Neuronal stem cell (in vitro differentiated cells): ENCODE data around the gene HEATR3.

Experiments
- DNase-seq: peaks from one replicate; pipeline ENCODE4 v3.0.0-alpha.2; 2013; ENCODE audit warnings: low spot score
- H2AFZ ChIP-seq: one replicate; pipeline ENCODE4 v1.6.1; 2013; ENCODE audit warnings: mild to moderate bottlenecking, low read length, inconsistent platforms
- H2AK5ac ChIP-seq: 2 replicates; pipeline ENCODE4 v1.6.1; 2013; ENCODE audit warnings: low read depth, mild to moderate bottlenecking, inconsistent platforms, low read length, moderate library complexity, mixed read lengths
- H2BK120ac ChIP-seq: 2 replicates; pipeline ENCODE4 v1.6.1; 2013; ENCODE audit warnings: low read depth, mild to moderate bottlenecking, inconsistent platforms, low read length, moderate library complexity, mixed read lengths
- H2BK12ac ChIP-seq: one replicate; pipeline ENCODE4 v1.6.1; 2013; ENCODE audit warnings: low read length, inconsistent platforms
- H2BK15ac ChIP-seq: 2 replicates; pipeline ENCODE4 v1.6.1; 2013; ENCODE audit warnings: mild to moderate bottlenecking, low read length, inconsistent platforms, mixed read lengths
- H2BK5ac ChIP-seq: one replicate; pipeline ENCODE4 v1.6.1; 2013; ENCODE audit warnings: inconsistent platforms, mild to moderate bottlenecking, low read length, moderate library complexity
- H3K14ac ChIP-seq: one replicate; pipeline ENCODE4 v1.6.1; 2013; ENCODE audit warnings: low read length, inconsistent platforms
- H3K18ac ChIP-seq: 2 replicates; pipeline ENCODE4 v1.6.1; 2013; ENCODE audit warnings: low read length, inconsistent platforms
- H3K23ac ChIP-seq: 2 replicates; pipeline ENCODE4 v1.6.1; 2013; ENCODE audit warnings: low read depth, mild to moderate bottlenecking, mixed read lengths, low read length, inconsistent platforms; ENCODE audit not compliant: poor library complexity
- H3K27ac ChIP-seq: replicated peaks from 3 replicates; pipeline ENCODE4 v1.5.1; 2013; ENCODE audit warnings: low read length, inconsistent platforms
- H3K27me3 ChIP-seq, 3 experiments: 2 replicates each; pipeline ENCODE4 v1.6.1; 2013; ENCODE audit warnings: low read length in 3 of 3, mild to moderate bottlenecking in 2 of 3, inconsistent platforms in 1 of 3, low read depth in 1 of 3, mixed read lengths in 1 of 3, moderate library complexity in 1 of 3; ENCODE audit not compliant: control insufficient read depth in 3 of 3, insufficient read depth in 3 of 3
- H3K36me3 ChIP-seq, 2 donors: replicated peaks in 1 of 2; 2 replicates each; pipeline ENCODE4 v1.6.1; 2013; ENCODE audit warnings: low read length in 2 of 2; ENCODE audit not compliant: control insufficient read depth in 2 of 2, insufficient read depth in 2 of 2
- H3K4ac ChIP-seq: 2 replicates; pipeline ENCODE4 v1.6.1; 2013; ENCODE audit warnings: inconsistent platforms, mild to moderate bottlenecking, low read length, moderate library complexity
- H3K4me1 ChIP-seq, 2 donors: 1 replicate in 1 of 2; 2 replicates in 1 of 2; pipeline ENCODE4 v1.6.1; 2013; ENCODE audit warnings: low read length in 2 of 2, low read depth in 1 of 2; ENCODE audit not compliant: control insufficient read depth in 2 of 2, insufficient read depth in 1 of 2
- H3K4me2 ChIP-seq: one replicate; pipeline ENCODE4 v1.6.1; 2013; ENCODE audit warnings: mild to moderate bottlenecking, low read length, inconsistent platforms; ENCODE audit not compliant: insufficient read depth, poor library complexity, severe bottlenecking
- H3K4me3 ChIP-seq, 2 donors: 2 replicates each; pipeline ENCODE4 v1.5.1; 2013; ENCODE audit warnings: low read length in 2 of 2, mild to moderate bottlenecking in 2 of 2, inconsistent platforms in 1 of 2, moderate library complexity in 1 of 2
- H3K79me1 ChIP-seq: one replicate; pipeline ENCODE4 v1.6.1; 2013; ENCODE audit warnings: low read depth, mild to moderate bottlenecking, inconsistent platforms, low read length, moderate library complexity
- H3K9ac ChIP-seq: one replicate; pipeline ENCODE4 v1.6.1; 2013; ENCODE audit warnings: mild to moderate bottlenecking, low read depth, low read length, inconsistent platforms; ENCODE audit not compliant: poor library complexity
- H3K9me3 ChIP-seq, 2 donors: replicated peaks in 1 of 2; 2 replicates each; pipeline versions ENCODE3 to v1.6.1; 2013; ENCODE audit warnings: low read length in 2 of 2, mild to moderate bottlenecking in 2 of 2, inconsistent platforms in 1 of 2, low read depth in 1 of 2, mixed read lengths in 1 of 2, moderate library complexity in 1 of 2; ENCODE audit not compliant: control insufficient read depth in 2 of 2, insufficient read depth in 1 of 2
- H4K8ac ChIP-seq: one replicate; pipeline ENCODE4 v1.6.1; 2013; ENCODE audit warnings: low read depth, mild to moderate bottlenecking, inconsistent platforms, low read length, moderate library complexity
- H4K91ac ChIP-seq: one replicate; pipeline ENCODE4 v1.6.1; 2013; ENCODE audit warnings: low read length, low read depth, mild to moderate bottlenecking, inconsistent platforms; ENCODE audit not compliant: poor library complexity
- WGBS, 2 donors: extraction: QIAGEN DNeasy Blood & Tissue Kit; methylation state at CpG; one replicate each; pipeline ENCODE4 v1.1.7; 2013; ENCODE audit warnings: missing lambda C conversion rate in 2 of 2, mixed read lengths in 1 of 2; ENCODE audit not compliant: insufficient read length in 2 of 2, insufficient replicate concordance in 1 of 2; ENCODE audit errors: extremely low coverage in 2 of 2; 5-methylcytosine and 5-hydroxymethylcytosine counted together

The HEATR3 gene

DNA sequence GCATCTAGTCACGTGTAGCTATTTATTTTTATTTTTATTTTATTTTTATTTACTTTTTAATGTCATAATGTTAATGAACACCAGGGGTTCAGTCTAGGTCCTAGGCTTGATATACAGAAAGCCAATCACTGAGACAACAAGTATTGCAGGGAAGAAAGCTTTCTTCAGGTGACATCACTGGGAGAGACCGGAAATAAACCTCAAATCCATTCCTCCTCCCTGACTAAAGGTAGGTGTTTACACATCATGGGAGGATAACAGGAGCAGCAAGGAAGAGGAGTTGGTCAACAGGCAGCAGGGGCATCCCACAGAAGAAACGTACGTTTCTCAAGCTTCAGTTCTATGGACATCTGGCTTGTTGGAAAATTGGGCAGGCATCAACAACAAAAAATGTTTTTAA, 9.5 kb upstream of the HEATR3 start:
- H2AFZ ChIP-seq, result no peak overlapping the region
- H3K27ac ChIP-seq, result no peak overlapping the region
- H2AK5ac ChIP-seq, result no peak overlapping the region
- H3K79me1 ChIP-seq, result no peaks in the 10 kb centered on the region
- H3K4me3 ChIP-seq, result no peak overlapping the region
- DNase-seq, result no peak
- H2BK5ac ChIP-seq, result no peak overlapping the region
- H3K4ac ChIP-seq, result no peak overlapping the region
- no peaks in the 10 kb centered on the region for H3K4me1 ChIP-seq
- H2BK120ac ChIP-seq, result no peak overlapping the region
- no peak overlapping the region for H3K4me2 ChIP-seq
- no peak overlapping the region for H2BK12ac ChIP-seq
- peaks cover 0 to 5% of the 10 kb centered on the region in 2 donors for H3K9me3 ChIP-seq
- H3K23ac ChIP-seq, result no peak overlapping the region
- no peak overlapping the region for H4K8ac ChIP-seq
- H3K14ac ChIP-seq, result no peak overlapping the region
- no peaks in the 10 kb centered on the region for H3K27me3 ChIP-seq
- H4K91ac ChIP-seq, result no peak overlapping the region
- no peak overlapping the region for H3K18ac ChIP-seq
- H2BK15ac ChIP-seq, result no peak overlapping the region
- H3K9ac ChIP-seq, result no peak overlapping the region
- no peaks in the 10 kb centered on the region for H3K36me3 ChIP-seq
- no CpG with 5 or more reads among the region's 4 CpGs for WGBS, 2 donors

DNA sequence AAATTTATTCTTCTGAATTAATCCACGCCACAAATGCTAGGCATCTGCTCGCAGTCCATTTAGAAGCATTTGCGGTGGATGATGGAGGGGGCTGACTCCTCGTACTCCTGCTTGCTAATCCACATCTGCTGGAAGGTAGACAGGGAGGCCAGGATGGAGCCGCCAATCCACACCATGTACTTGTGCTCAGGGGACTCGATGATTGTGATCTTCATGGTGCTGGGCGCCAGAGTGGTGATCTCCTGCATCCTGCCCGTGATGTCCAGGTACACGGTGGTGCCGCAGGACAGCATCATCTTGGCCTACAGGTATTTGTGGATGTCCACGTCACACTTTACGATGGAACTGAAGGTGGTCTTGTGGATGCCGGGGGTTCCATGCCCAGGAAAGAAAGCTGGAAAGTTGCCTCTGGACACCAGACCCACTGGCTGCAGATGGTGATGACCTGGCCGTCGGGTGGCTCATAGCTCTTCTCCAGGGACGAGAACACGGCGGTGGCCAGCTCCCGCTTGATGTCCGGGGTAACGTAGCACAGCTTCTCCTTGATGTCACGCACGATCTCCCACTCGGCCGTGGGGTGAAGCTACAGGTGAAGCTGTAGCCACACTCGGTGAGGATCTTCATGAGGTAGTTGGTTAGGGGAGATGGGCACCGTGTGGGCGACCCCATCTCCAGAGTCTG, 7.5 kb upstream of the HEATR3 start:
- peak overlapping the region; percentile 19 for H4K8ac ChIP-seq
- H3K23ac ChIP-seq, result no peak overlapping the region
- no peak overlapping the region for H2BK120ac ChIP-seq
- H2BK15ac ChIP-seq, result no peak overlapping the region
- H3K9ac ChIP-seq, result no peak overlapping the region
- no peak overlapping the region for H3K27ac ChIP-seq
- no CpG with 5 or more reads among the region's 28 CpGs for WGBS, 2 donors
- H3K79me1 ChIP-seq, result no peaks in the 10 kb centered on the region
- H3K4me3 ChIP-seq, result no peak overlapping the region
- H3K36me3 ChIP-seq, result no peaks in the 10 kb centered on the region
- no peak overlapping the region for H2BK5ac ChIP-seq
- no peak for DNase-seq
- peaks cover 0 to 5% of the 10 kb centered on the region in 2 donors for H3K9me3 ChIP-seq
- no peak overlapping the region for H3K4me2 ChIP-seq
- no peak overlapping the region for H2AFZ ChIP-seq
- H3K18ac ChIP-seq, result no peak overlapping the region
- peak overlapping the region; percentile 66 for H2BK12ac ChIP-seq
- no peaks in the 10 kb centered on the region for H3K27me3 ChIP-seq
- no peaks in the 10 kb centered on the region for H3K4me1 ChIP-seq
- H3K14ac ChIP-seq, result peak overlapping the region; percentile 63
- no peak overlapping the region for H3K4ac ChIP-seq
- peak overlapping the region; percentile 16 for H2AK5ac ChIP-seq
- no peak overlapping the region for H4K91ac ChIP-seq

DNA sequence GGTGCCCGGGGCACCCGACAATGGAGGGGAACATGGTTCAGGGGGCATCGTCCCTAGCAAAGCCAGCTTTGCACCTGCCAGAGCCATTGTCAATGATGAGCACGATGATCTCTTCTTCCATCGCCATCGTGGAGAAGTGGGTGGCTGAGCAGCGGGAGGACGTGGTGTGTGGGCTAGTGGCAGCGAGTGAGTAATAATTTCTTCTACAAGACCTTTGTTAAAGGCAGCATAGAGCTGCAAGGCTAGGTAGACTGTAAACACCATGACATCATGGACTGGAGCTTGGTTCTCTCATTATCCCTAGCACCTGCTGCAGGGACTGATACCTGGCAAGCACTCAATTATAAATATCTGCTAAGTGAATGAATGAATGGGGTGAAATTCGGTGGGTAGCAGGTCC, 6.7 kb upstream of the HEATR3 start:
- H3K79me1 ChIP-seq, result no peaks in the 10 kb centered on the region
- no peak overlapping the region for H4K8ac ChIP-seq
- no peak overlapping the region for H2AFZ ChIP-seq
- no peaks in the 10 kb centered on the region for H3K4me1 ChIP-seq
- H3K9me3 ChIP-seq, result peaks cover 0 to 5% of the 10 kb centered on the region in 2 donors
- H3K27ac ChIP-seq, result no peak overlapping the region
- no peak overlapping the region for H3K14ac ChIP-seq
- H3K4me2 ChIP-seq, result no peak overlapping the region
- H3K4ac ChIP-seq, result no peak overlapping the region
- no peak overlapping the region for H3K18ac ChIP-seq
- H2AK5ac ChIP-seq, result no peak overlapping the region
- peak overlapping the region; percentile 36 for H3K9ac ChIP-seq
- H4K91ac ChIP-seq, result no peak overlapping the region
- no peaks in the 10 kb centered on the region for H3K27me3 ChIP-seq
- no peak overlapping the region for H2BK120ac ChIP-seq
- H2BK5ac ChIP-seq, result no peak overlapping the region
- H3K4me3 ChIP-seq, result no peak overlapping the region
- no peak overlapping the region for H3K23ac ChIP-seq
- DNase-seq, result no peak
- no peaks in the 10 kb centered on the region for H3K36me3 ChIP-seq
- WGBS, 2 donors, result no CpG with 5 or more reads among the region's 10 CpGs
- no peak overlapping the region for H2BK12ac ChIP-seq
- H2BK15ac ChIP-seq, result no peak overlapping the region

DNA sequence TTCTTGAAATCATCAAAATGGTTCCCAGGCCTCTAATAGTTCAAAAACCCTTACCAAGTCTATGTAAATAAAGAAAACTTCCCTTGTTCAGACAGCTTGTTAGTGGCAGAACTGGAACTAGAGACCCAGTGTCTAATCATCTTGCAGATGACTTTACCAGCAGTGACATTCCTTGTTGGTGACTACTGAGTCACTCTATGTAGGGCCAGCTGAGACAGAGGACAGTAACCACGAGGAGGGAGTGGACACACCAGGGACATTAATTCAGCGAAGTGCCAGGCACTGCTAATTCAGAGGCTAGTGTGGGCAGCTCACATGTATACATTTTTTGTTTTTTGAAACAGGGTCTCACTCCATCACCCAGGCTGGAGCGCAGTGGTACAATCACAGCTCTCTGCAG, 6.1 kb upstream of the HEATR3 start:
- Histone ChIP-seq H3K4me2 (no peak overlapping the region), H3K27me3 (no peaks in the 10 kb centered on the region), H2AK5ac (no peak overlapping the region), H3K9me3 (peaks cover 0 to 5% of the 10 kb centered on the region in 2 donors), H2BK120ac (no peak overlapping the region), H4K91ac (no peak overlapping the region), H3K79me1 (no peaks in the 10 kb centered on the region), H3K27ac (no peak overlapping the region), H2AFZ (no peak overlapping the region), H4K8ac (no peak overlapping the region), H3K18ac (no peak overlapping the region), H3K9ac (no peak overlapping the region), H3K36me3 (no peaks in the 10 kb centered on the region), H3K4ac (no peak overlapping the region), H3K23ac (no peak overlapping the region), H3K14ac (no peak overlapping the region), H3K4me3 (no peak overlapping the region), H2BK5ac (no peak overlapping the region), H3K4me1 (no peaks in the 10 kb centered on the region), H2BK12ac (no peak overlapping the region), H2BK15ac (no peak overlapping the region)
- DNase-seq, result no peak
- no CpG with 5 or more reads among the region's 3 CpGs for WGBS, 2 donors
